NCI-H526 (cell line): ENCODE measurements around the gene ARIH1.

Experiments
- DNase-seq, 2 experiments: peaks; one replicate each; lab custom pipeline; 2025; lab: John Stamatoyannopoulos, UW

The ARIH1 gene

GRCh38 chr15:72540606-72541237 is 66.6 kb downstream of the ARIH1 start:
- DNase-seq: no peak

DNA sequence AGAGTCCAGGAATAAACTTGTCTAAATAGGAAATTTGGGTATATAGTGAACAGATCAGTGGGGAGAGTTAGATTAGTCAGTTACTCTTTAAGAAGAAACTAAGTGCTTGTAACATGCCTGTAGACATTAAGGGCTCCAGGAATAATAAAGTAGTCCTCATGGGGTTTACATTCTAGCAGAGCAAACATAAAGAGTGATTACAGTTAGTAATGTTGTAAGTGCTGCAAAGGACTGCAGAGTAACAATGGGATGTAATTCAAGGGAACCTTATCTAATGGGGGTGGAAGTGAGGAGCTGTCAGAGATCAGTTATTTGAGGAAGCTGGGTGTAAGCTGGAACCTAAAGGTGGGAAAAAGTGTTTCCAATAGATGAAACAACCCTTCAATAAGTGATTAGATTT is 67.5 kb downstream of the ARIH1 start:
- no peak for DNase-seq

DNA sequence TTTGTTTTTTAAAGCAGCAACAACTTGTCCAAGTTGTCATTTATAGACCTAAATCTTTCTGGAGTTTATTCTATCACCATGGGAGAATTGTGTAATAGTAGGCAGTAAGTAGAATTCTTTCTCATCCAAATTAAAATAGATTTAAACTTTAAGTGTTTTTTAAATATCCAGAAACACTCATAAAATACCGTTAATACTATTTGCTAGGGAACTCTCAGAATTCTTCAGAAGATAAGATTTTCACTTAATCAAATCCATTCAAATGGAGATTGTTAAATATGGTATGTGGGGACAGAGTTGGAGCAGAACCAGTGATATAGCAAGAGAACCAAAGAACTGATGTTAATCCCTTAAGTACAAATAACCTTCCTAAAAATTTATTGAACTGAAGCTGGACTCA is 71.0 kb downstream of the ARIH1 start:
- no peak for DNase-seq

DNA sequence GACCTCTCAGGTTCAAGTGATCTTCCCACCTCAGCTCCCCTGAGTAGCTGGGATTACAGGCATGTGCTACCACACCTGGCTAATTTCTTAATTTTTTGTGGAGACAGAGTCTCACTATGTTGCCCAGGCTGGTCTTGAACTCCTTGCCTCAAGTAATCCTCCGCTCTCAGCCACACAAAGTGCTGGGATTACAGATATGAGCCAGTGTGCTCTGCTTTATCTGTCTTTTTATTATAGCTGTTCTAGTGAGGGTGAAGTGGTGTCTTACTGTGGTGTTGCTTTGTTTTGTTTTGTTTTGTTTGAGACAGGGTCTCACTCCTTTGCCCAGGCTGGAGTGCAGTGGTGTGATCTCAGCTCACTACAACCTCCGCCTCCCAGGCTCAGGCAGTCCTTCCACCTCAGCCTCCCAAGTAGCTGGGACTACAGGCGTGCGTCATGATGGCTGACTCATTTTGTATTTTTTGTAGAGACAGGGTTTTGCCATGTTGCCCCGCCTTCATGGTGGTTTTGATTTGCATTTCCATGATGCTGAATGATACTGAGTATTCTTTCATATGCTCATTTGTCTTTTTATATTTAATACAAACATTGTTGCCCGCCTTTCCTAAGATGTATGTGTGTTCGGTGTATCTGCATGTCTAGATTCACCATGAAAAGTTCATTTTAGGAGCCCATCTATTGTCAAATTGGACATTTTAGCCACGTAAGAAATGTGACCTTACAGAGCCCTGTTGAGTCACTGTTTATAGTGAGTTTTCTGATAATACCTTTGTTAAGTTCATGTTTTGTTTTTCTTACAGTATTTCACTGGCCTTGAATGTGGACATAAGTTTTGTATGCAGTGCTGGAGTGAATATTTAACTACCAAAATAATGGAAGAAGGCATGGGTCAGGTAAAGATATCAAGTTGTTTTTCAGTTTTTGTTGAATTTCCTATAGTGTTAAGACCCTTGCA is 80.6 kb downstream of the ARIH1 start:
- DNase-seq: no peak

GRCh38 chr15:72559781-72560180 is 85.7 kb downstream of the ARIH1 start:
- DNase-seq: no peak

DNA sequence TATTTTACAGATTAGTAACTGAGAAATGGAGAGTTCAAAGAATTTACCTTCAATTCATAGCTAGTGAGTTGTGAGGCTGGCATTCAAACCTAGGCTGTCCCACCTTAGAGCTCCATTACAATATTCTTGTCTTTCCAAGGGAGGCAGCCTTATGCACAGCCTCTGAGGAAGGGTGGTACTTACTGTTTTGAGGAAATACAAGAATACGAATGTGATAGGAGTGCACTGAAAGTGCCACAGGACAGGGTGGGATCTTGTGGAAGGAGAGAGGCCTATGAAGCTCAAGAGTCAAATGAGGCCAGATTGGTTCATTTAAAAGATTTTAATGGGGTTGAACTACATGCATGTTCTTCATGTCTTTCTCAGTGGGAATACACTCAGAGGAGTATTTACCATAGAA is 86.3 kb downstream of the ARIH1 start:
- no peak for DNase-seq

DNA sequence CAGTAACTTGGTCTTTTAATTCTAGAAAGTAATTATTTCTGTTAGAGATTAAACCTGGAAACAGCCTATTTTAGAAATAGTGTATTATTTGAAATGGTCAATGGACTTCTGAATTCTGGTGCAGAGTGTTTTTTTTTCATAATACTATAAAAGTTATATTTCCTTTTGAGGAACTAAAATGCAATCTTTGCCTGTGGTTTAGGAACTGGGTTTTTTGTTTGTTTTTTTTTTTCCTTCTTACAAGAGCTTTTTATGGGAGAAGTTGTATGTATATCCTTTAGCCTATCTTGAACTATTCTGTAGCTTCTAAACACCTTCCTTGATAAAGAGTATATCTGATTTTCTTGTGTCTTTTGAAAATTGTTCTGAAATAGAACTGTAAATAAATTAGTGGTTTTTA is 88.3 kb downstream of the ARIH1 start:
- no peak for DNase-seq

DNA sequence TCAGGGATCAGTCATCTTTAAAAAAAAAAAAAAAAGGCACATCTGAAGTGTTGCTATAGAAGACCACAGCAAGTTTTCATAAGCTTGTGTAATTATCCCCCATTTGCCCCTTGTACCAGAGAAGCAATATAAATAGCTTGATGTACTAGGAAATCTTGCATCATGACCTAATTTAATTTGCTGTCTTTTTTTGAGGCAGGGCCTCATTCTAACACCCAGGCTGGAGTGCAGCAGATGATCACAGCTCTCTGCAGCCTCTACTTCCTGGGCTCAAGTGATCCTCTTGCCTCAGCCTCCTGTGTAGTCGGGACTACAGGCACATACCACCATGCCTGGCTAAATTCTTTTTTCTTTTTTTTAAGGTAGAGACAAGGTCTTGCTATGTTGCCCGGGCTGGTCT is 88.7 kb downstream of the ARIH1 start:
- DNase-seq: no peak

- DNase-seq: no peak
Measured at GRCh38 chr15:72564091-72564490, 90.0 kb downstream of the ARIH1 start.

- DNase-seq: no peak
Measured at GRCh38 chr15:72566973-72567372, 92.8 kb downstream of the ARIH1 start.

DNA sequence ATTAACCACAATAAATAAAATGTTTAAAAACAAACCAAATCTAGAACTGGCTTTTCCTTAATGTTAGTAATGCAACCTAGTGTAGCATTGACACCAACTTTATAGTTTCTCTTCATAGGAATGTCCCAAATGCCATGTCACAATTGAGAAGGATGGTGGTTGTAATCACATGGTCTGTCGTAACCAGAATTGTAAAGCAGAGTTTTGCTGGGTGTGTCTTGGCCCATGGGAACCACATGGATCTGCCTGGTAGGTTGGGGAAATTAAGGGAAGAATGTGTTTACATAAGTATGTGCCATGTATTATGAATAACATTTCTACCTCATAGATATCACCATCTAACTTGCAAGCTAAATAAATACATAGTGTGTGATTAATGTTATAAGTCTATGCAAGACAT is 95.9 kb downstream of the ARIH1 start:
- DNase-seq: no peak

DNA sequence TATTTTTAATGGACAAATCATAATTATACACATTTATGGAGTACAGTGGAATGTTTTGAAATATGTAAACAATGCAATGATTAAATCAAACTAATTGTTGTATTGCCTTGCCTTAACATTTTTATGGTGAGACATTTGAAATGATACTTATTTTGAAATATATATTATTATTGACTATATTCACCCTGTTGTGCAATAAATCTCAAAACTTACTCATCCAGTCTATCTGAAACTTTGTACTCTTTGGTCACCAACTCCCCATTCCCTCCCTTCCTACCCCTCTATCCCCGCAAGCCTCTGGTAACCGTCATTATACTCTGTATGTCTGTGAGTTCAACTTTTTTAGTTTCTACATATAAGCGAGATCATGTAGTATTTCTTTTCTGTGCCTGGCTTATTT is 105.7 kb downstream of the ARIH1 start:
- DNase-seq: no peak

DNA sequence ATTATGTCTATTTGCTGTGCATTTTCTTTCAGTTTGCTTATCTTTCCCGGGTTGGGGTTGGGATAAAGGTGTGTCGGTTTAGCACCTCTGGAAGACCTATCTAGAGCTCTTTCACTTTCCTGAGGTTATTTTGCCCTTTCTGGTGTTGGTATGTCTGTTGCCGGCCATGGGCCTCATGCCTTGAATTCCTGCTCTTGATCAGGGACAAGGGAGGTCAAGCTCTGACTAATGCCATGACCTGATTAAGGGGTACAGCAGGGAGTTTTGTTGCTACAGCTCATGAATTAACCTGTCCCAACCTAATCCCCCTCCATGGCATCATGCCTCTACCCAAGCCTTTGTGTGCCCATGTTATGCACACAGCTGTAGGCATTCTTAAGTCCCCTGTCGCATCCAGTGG is 109.9 kb downstream of the ARIH1 start:
- DNase-seq: no peak

DNA sequence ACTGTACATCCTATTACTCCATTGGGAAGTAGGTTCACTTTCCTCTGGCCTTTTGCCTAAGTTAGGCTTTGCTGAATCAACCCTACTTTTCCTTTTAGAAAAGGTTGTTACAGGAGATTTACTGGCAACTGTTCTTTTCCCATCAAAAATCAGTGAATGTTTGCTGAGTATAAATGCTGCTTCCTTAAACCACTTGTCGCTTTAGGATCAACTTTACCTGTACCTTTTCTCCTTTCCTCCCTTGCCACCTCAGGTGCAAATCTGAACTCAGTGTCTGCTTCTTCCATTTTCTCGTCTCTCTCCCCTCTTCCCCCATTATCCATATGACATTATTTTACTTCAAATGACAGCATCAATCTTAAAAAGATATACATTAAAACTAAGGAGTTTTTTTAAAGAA is 110.9 kb downstream of the ARIH1 start:
- no peak for DNase-seq

DNA sequence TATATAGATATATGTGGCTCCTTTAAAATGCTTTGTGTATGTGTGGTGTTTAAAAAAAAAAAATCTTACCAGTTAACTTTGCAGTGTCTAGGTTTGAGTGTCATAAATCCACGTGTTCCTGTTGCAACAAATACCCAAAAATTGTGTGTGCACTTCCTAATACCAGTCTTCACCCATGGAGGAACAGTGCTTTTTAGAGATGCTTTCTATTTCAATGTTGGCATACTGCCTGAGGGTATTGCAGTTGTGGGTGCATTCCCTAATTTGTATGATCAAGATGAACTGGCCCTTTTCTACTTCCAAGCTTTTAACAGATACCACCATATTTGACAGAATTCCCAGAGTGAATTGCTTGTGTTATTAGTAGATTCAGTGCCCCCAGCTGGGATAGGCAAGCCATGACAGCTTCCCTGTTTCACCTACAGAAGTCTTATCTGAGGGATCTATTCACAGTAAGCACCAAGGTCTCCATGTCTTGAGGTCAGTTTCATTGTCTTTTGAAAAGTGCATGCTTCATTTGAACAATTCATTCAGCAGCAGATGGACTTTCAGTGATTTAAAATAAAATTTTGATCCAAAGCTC is 111.4 kb downstream of the ARIH1 start:
- peak in 1 of 2 experiments; percentile 1 for DNase-seq

DNA sequence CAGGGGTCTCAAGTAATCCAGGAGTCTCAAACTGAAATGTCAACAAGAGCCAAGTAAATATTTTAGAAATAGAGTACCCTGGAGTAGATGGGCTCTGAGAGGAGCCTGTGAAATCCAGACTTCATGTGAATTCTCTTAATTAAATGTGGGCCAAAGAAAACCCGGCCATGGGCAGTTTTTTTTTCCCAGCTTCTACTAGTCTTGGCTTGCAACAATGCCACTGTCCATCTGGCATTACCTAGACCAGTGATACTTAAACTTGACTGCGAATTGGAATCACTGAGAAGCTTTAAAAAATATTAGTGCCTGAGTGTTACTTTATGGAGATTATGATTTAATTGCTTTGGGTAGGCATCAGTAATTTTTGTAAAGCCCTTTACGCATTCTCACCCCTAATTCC is 114.0 kb downstream of the ARIH1 start:
- no peak for DNase-seq

DNA sequence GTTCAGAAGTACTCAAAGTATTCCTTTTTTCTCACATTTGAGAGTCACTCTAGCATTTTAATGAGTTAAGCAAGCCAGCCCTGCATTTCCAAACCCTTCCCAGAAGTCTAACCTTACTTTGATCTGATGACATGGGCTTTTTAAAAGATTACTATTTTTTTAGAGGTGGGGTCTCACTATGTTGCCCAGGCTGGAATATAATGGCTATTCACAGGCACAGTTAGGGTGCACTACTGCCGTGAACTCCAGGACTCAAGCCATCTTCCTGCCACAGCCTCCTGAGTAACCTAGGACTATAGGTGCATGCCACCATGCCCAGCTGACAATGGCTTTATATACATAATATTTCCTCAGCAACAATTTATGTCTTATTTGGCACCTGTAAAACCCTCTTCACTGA is 116.3 kb downstream of the ARIH1 start:
- DNase-seq: no peak

- DNase-seq: no peak
Measured at GRCh38 chr15:72591361-72591760, 117.2 kb downstream of the ARIH1 start.

DNA sequence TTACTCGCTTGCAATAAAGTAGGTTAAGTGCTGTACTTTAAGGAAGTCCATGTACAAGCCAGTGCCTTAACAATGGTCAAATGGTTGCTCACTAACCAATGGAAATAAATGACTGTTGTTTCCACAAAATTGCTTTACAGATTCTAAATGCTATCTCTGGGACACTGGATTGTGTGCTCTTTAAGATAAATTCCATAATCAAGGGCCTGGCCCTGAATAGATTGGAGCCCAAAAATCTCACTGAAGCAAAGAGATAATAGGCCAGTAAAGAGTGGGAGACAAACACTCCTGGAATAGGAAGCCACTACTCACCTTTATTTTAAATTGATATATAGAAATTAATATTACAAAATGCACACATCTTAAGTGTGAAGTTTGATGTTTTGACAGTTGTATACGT is 118.0 kb downstream of the ARIH1 start:
- no peak for DNase-seq

DNA sequence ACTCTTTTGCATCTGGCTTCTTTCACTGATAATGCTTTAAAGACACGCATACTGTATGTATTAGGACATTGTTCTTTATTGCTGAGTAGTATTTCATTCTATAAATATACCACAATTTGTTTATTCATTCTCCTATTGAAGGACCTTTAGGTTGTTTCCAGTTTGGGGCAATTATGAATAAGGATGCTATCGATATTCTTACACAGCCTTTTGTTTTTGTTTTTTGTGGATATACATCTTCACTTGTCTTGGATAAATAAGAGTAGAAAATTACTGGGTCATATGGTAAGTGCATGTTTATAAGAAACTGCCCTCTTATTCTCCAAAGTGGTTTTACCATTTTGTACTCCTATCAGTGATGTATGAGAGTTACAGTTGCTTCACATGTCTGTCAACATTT is 118.5 kb downstream of the ARIH1 start:
- no peak for DNase-seq

GRCh38 chr15:72593838-72594237 is 119.7 kb downstream of the ARIH1 start:
- DNase-seq: no peak

- DNase-seq: peak; percentile 0 to 51
Measured at GRCh38 chr15:72599855-72600464, 125.8 kb downstream of the ARIH1 start.

GRCh38 chr15:72604794-72605193 is 130.7 kb downstream of the ARIH1 start:
- DNase-seq: no peak
